Spleen (tissue), 7 donors: Measurements from ENCODE around the gene LEO1.
A peak's percentile ranks its signal among the peaks of the same experiment; 100 is the strongest.

Source experiments
- POLR2A ChIP-seq, 3 donors: fragments of 450-650 bp; IDR thresholded peaks; one replicate each; pipeline ENCODE4 v1.5.1; 2017; ENCODE audit warnings: antibody characterized with exemption in 3 of 3, mild to moderate bottlenecking in 1 of 3
- TF ChIP-seq, protein P1 (sequence below), 11 experiments: fragments of 200-600 bp in 7 of 11; fragments of 450-650 bp in 4 of 11; sonication (generic) in 4 of 11; IDR thresholded peaks in 8 of 11; conservative IDR thresholded peaks in 3 of 11; 1 replicate in 7 of 11; 2 replicates in 4 of 11; pipeline versions ENCODE4 v1.4.0 to v1.8.0; 2016 to 2021; ENCODE audit warnings: antibody characterized with exemption in 11 of 11, inconsistent platforms in 4 of 11, mild to moderate bottlenecking in 1 of 11
- donor health status: DM: no; HTN: no; CAD: no; lungs with moderate emphysema.
- donor health status: DM: no; HTN: no; CAD: no.
- donor health status: DM: no; HTN: no; CAD: no.

DNA sequence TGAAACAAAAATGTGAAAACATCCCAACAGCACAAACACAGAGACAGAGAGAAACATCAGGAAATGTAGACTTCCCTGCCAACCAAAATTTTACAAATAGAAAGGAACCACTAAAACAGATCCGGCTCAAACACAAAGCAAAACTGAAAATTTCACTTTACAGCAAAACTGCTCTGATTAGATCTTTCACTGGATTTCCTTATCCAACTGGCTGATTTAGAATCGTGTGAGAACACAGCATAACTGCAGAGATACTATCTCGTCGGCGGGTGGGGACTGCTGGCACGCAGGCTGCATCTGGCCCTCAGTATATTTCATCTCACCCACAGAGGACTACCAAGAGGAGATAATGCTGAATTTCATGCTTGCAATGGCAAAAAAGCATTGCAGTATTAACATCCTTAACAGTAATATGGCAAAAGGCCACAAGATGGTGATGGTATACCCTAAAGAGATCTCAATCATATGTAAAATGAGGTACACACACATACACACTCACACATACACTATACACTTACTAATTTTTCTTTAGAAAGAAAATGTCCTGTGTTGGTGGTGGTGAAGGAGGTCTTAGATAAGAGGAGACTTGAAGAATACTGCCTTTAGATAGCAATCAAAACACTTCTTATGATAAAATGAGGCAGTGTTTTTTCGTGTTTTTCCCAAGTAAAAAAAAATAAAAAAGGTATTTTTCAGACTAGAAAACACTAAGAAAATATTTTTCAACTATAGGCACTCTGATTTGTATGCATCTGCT lies 10.6 kb upstream of the LEO1 start:
- TF ChIP-seq, protein P1, sequence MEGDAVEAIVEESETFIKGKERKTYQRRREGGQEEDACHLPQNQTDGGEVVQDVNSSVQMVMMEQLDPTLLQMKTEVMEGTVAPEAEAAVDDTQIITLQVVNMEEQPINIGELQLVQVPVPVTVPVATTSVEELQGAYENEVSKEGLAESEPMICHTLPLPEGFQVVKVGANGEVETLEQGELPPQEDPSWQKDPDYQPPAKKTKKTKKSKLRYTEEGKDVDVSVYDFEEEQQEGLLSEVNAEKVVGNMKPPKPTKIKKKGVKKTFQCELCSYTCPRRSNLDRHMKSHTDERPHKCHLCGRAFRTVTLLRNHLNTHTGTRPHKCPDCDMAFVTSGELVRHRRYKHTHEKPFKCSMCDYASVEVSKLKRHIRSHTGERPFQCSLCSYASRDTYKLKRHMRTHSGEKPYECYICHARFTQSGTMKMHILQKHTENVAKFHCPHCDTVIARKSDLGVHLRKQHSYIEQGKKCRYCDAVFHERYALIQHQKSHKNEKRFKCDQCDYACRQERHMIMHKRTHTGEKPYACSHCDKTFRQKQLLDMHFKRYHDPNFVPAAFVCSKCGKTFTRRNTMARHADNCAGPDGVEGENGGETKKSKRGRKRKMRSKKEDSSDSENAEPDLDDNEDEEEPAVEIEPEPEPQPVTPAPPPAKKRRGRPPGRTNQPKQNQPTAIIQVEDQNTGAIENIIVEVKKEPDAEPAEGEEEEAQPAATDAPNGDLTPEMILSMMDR (IDR thresholded peaks at IDR 0.05 in 8 of 11, conservative IDR thresholded peaks at IDR 0.05 in 3 of 11), result peak in 9 of 11 experiments; percentile 37 to 73 (median 59)
- TF ChIP-seq POLR2A (IDR thresholded peaks at IDR 0.05), result no peak
